ENCODE measurements around the gene PCDHB5.
"Not testable (repeated sequence)": the region's sequence is repeated elsewhere in the genome, so short reads cannot be mapped to it uniquely, and the experiment has no call there.

Gene PCDHB5

DNA sequence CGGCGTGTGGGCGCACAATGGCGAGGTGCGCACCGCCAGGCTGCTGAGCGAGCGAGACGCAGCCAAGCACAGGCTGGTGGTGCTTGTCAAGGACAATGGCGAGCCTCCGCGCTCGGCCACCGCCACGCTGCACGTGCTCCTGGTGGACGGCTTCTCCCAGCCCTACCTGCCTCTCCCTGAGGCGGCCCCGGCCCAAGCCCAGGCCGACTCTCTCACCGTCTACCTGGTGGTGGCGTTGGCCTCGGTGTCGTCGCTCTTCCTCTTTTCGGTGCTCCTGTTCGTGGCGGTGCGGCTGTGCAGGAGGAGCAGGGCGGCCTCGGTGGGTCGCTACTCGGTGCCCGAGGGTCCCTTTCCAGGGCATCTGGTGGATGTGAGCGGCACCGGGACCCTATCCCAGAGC, 17.1 kb downstream of the PCDHB5 start:
- DNase-seq (ENCODE audit: low read depth), result not testable (repeated sequence)

DNA sequence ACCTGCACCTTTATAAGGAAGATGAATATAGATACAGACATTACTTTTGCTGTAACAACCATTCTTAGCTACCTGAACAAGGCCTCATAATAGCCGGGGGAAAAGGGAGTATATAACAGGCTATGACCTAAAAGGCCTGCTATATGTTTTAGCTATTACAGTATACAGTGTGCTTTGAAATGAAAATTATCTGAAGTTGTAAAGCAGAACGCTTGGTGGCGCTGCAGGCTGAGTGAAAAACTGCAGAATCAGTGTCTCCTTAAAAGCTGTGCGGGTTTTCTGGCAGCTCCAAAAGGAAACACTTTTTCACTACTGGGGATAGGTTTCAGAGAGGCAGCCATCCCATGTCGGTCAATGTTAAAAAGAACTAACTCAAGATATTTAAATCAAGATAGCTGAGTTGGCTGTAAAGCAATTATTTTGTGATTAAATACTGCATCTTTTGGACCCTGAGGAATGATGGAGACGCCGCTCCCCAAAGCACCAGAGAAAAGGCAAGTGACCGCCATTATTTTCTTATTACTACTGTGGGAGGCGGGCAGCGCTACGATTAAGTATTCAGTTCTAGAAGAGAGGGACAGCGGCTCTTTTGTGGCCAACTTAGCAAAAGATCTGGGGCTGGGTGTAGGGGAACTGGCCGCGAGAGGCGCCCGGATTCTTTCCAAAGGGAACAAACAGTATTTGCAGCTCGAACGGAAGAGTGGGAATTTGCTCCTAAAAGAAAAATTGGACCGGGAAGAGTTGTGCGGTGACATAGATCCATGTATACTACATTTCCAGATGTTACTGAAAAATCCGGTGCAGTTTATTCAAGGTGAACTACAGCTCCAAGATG, 20.8 kb downstream of the PCDHB5 start:
- DNase-seq (ENCODE audit: low read depth), result no peak

DNA sequence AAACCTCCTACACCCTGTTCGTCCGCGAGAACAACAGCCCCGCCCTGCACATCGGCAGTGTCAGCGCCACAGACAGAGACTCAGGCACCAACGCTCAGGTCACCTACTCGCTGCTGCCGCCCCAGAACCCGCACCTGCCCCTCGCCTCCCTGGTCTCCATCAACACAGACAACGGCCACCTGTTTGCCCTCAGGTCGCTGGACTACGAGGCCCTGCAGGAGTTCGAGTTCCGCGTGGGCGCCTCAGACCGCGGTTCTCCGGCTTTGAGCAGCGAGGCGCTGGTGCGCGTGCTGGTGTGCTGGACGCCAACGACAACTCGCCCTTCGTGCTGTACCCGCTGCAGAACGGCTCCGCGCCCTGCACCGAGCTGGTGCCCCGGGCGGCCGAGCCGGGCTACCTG, 22.4 kb downstream of the PCDHB5 start:
- DNase-seq (ENCODE audit: low read depth), result not testable (repeated sequence)

DNA sequence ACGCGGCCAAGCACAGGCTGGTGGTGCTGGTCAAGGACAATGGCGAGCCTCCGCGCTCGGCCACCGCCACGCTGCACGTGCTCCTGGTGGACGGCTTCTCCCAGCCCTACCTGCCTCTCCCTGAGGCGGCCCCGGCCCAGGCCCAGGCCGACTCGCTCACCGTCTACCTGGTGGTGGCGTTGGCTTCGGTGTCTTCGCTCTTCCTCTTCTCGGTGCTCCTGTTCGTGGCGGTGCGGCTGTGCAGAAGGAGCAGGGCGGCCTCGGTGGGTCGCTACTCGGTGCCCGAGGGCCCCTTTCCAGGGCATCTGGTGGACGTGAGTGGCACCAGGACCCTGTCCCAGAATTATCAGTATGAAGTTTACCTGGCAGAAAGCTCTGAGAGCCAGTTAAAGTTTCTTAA, 22.9 kb downstream of the PCDHB5 start:
- DNase-seq (ENCODE audit: low read depth), result not testable (repeated sequence)

DNA sequence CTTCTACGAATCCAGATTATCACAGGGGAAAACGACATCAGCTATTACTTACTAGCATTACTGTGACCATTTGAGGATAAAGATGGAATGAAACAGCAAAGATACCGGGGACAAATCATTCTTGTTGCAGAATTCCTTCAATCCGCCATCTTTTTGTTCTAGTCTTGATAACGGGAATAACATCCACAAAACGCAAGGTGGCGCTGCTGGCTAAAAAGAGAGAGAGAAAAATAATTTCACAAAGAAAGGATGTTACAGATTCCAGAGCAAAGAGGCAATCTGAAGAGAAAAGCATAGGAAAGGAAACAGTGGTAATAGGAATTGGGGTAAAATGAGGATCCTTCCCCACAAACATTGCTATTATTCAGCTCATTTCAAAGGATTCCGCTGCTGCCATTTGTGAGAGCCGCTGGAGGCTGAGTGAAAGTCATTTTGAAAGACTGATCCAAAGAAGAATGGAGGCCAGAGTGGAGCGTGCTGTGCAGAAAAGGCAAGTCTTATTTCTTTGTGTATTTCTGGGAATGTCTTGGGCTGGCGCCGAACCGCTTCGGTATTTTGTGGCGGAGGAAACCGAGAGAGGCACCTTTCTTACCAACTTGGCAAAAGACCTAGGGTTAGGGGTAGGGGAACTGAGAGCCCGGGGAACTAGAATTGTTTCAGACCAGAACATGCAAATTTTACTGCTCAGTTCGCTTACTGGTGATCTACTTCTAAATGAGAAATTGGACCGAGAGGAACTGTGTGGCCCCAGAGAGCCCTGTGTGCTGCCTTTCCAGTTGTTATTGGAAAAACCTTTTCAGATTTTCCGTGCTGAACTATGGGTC, 37.6 kb downstream of the PCDHB5 start, which contains the start of gene PCDHB7:
Gene PCDHB7 (plus strand): TSS at position 264 of the 824 bp plus-strand sequence. CDS start 192 bp downstream, at position 456.
- no peak for DNase-seq (ENCODE audit: low read depth)

DNA sequence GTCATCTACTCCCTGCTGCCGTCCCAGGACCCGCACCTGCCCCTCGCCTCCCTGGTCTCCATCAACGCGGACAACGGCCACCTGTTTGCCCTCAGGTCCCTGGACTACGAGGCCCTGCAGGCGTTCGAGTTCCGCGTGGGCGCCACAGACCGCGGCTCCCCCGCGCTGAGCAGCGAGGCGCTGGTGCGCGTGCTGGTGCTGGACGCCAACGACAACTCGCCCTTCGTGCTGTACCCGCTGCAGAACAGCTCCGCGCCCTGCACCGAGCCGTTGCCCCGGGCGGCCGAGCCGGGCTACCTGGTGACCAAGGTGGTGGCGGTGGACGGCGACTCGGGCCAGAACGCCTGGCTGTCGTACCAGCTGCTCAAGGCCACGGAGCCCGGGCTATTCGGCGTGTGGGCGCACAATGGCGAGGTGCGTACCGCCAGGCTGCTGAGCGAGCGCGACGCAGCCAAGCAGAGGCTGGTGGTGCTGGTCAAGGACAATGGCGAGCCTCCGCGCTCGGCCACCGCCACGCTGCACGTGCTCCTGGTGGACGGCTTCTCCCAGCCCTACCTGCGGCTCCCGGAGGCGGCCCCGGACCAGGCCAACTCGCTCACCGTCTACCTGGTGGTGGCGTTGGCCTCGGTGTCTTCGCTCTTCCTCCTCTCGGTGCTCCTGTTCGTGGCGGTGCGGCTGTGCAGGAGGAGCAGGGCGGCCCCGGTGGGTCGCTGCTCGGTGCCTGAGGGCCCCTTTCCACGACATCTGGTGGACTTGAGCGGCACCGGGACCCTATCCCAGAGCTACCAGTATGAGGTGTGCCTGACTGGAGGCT, 39.5 kb downstream of the PCDHB5 start:
- not testable (repeated sequence) for DNase-seq (ENCODE audit: low read depth)

DNA sequence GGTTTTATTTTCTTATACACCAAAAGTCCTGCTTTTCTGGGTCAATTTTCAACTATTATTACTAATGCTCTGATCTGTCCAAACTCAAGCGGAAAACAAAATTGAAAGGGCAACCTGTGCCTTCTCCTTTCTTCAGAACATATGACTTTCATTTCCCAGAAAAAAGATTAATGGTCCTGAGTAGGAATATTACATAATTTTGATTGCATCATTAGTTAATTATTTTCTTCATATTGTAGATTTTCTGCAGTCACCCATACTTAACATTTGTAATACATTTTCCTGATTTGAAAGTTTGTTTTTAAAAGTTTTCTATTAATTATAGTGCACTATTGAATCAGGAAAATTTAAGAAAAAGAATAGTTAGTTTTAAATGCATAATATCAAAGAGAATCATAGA, 40.9 kb downstream of the PCDHB5 start:
- no peak for DNase-seq (ENCODE audit: low read depth)

DNA sequence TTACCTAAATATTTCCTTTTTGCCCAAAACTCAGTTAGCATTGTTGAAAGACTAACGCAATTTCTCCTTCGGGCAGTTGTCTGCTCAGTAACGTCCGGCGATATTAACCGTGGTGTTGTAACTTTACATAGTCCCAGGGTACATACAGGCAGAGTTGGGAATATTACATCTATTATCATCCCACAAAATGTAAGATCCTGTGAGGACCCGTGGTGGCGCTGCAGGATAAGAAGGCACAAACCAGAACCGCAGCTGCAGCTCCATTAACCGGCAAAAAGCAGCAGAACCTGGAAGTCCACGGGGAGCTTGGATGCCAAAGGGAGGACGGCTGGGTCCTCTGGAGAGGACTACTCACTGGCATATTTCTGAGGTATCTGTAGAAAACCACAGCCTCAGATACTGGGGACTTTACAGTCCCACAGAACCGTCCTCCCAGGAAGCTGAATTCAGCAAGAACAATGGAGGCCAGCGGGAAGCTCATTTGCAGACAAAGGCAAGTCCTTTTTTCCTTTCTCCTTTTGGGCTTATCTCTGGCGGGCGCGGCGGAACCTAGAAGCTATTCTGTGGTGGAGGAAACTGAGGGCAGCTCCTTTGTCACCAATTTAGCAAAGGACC, 42.7 kb downstream of the PCDHB5 start, which contains the start of gene PCDHB8:
Gene PCDHB8 (plus strand): TSS at position 214 of the 615 bp plus-strand sequence. CDS start 245 bp downstream, at position 459.
- not testable (repeated sequence) for DNase-seq (ENCODE audit: low read depth)

DNA sequence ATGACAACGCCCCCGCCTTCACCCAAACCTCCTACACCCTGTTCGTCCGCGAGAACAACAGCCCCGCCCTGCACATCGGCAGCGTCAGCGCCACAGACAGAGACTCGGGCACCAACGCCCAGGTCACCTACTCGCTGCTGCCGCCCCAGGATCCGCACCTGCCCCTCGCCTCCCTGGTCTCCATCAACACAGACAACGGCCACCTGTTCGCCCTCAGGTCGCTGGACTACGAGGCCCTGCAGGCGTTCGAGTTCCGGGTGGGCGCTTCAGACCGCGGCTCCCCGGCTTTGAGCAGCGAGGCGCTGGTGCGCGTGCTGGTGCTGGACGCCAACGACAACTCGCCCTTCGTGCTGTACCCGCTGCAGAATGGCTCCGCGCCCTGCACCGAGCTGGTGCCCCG, 44.4 kb downstream of the PCDHB5 start:
- not testable (repeated sequence) for DNase-seq (ENCODE audit: low read depth)

DNA sequence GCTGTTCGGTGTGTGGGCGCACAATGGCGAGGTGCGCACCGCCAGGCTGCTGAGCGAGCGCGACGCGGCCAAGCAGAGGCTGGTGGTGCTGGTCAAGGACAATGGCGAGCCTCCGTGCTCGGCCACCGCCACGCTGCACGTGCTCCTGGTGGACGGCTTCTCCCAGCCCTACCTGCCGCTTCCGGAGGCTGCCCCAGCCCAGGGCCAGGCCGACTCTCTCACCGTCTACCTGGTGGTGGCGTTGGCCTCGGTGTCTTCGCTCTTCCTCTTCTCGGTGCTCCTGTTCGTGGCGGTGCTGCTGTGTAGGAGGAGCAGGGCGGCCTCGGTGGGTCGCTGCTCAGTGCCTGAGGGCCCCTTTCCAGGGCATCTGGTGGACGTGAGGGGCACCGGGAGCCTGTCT, 44.9 kb downstream of the PCDHB5 start:
- not testable (repeated sequence) for DNase-seq (ENCODE audit: low read depth)

DNA sequence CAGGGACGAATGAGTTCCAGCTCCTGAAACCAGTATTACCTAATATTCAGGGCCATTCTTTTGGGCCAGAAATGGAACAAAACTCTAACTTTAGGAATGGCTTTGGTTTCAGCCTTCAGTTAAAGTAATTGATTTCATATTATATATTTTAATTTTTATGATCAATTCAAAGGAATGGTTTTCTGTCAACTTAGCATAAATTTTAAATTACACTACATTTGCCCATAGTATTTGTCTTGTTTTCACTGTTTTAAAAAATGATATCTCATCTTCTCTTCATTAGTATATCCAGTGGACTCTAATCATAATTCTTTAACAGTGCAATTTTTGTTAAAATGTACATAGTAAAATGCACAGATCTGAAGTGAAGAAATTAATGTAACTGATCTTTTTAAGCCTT, 45.3 kb downstream of the PCDHB5 start:
- no peak for DNase-seq (ENCODE audit: low read depth)

DNA sequence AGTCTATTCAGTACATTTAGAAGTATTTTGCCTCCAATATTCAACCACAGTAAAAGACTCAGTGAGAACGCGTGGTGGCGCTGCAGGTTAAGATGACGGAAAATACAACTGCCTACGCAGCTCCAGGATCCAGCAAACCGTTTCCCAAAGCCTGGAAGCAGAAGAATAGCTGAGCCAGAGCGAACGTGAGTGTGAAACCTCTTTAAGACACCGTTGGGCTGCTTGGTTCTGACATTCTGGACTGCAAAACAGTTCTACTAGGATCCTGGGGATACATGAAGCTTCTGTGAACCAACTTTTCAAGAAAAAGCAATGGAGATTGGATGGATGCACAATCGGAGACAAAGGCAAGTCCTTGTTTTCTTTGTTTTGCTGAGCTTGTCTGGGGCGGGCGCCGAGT, 47.2 kb downstream of the PCDHB5 start, which contains the start of gene PCDHB16:
Gene PCDHB16 (plus strand): TSS at position 140 of the 400 bp plus-strand sequence. CDS start 173 bp downstream, at position 313.
- no peak for DNase-seq (ENCODE audit: low read depth)

DNA sequence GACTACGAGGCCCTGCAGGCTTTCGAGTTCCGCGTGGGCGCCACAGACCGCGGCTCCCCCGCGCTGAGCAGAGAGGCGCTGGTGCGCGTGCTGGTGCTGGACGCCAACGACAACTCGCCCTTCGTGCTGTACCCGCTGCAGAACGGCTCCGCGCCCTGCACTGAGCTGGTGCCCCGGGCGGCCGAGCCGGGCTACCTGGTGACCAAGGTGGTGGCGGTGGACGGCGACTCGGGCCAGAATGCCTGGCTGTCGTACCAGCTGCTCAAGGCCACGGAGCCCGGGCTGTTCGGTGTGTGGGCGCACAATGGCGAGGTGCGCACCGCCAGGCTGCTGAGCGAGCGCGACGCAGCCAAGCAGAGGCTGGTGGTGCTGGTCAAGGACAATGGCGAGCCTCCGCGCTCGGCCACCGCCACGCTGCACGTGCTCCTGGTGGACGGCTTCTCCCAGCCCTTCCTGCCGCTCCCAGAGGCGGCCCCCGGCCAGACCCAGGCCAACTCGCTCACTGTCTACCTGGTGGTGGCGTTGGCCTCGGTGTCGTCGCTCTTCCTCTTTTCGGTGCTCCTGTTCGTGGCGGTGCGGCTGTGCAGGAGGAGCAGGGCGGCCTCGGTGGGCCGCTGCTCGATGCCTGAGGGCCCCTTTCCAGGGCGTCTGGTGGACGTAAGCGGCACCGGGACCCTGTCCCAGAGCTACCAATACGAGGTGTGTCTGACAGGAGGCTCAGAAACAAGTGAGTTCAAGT, 49.3 kb downstream of the PCDHB5 start:
- DNase-seq (ENCODE audit: low read depth), result not testable (repeated sequence)

DNA sequence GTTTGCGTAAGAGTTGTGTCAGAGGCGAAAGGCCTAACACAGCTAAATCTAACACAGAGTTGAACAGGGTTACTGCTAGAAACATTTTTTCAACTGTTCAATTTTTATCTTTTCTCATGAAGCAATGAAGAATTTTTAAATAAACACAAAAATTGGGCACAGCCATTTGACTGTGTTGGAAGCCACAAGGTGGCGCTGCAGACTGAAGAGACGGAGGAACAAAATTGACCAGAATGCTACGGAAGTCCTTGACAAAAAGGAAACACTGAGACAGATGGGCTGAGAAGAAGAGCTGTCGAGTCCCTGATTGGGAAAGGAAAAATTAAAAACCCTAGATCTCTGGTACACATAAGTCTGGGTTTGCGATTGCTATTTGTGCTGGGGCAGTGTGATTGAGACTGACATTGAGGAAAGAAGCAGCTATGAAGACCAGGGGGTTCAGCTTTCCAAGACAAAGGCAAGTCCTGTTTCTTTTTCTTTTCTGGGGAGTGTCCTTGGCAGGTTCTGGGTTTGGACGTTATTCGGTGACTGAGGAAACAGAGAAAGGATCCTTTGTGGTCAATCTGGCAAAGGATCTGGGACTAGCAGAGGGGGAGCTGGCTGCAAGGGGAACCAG, 52.0 kb downstream of the PCDHB5 start, which contains the start of gene PCDHB9:
Gene PCDHB9 (plus strand): TSS at position 265 of the 616 bp plus-strand sequence. CDS start 158 bp downstream, at position 423.
- DNase-seq (ENCODE audit: low read depth), result no peak
